Suppressor macrophage treated with lipopolysaccharide for 1 hour (primary cell): ENCODE data around the gene SLC27A5.
"Not testable (repeated sequence)": the region's sequence is repeated elsewhere in the genome, so short reads cannot be mapped to it uniquely, and the experiment has no call there.

Source experiments
- DNase-seq, 3 donors: peaks; one replicate each; pipeline ENCODE4 v3.0.0-alpha.2; 2020 to 2022

SLC27A5 gene

GRCh38 chr19:58492265-58492664, 19.5 kb downstream of the SLC27A5 start:
- no peak for DNase-seq

- DNase-seq = no peak
Measured at GRCh38 chr19:58491393-58491792, 20.4 kb downstream of the SLC27A5 start.

DNA sequence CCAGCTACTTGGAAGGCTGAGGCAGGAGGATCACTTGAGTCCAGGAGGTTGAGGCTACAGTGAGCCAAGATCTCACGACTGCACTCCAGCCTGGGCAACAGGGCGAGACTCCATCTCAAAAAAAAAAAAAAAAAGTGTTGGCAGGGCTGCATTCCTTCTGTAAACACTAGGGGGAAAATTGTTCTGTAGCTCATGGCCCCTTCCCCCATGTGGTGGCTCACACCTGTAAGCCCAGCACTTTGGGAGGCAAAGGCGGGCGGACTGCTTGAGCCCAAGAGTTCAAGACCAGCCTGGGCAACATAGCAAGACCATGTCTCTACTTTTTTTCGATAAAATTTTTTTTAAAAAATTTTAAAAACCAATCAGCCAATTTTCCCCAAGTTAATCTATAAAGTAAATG, 27.4 kb downstream of the SLC27A5 start:
- not testable (repeated sequence) for DNase-seq

DNA sequence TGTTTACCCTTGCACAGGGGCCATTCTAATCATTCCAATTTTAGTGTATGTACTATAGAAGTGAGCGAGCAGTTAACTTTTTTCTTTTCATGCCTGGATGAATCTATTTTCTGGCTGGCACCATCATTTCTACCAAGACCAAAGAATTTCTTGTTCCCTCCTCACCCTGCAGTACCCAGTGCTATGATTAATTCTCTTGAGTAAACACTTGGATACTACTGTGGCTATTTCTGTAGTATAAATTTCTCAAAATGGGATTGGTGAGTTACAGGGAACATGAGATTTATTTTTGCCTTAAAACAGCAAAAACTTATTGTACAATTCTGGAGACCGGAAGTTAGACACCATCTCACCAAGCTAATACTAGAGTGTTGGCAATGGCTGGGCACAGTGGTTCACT, 28.0 kb downstream of the SLC27A5 start:
- no peak for DNase-seq

DNA sequence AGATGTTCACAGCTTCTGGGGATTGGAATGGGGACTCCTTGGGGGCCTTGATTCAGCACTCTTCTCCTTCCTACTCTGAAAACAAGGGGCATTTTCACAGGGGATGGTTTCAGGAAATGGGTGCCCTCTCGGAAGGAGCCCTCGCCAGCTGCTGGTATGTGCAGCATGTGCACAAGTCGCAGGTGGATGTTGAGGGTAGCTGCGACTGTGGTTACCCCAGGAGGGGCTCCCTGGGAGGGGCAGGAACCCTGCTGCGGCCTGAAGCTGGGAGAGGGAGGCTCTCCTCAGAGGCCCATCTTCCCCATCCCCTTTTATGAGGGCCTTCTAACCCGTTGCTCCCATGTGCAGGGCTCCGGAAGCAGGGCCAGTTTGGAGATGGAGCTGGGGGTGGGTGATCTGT, 29.4 kb downstream of the SLC27A5 start:
- DNase-seq = no peak

DNA sequence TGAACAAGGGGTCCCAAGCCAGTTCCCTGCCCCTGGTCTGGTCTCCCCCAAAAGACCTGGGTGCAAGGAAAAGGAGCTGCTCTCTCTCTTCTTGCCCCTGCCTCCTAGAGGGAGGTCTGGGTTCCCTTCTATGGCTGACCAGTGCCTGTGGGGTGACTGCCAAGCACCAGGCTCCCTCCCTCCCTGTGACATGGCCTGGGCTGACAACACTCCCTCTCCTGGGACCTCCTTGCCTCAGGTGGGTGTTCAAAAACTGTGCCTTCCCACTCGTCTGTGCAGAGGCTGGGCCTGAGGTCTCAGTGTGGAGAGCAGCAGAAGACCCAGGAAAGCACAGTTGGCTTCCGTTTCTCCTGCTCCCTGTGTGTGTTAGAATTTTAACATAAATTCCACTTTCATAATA, 31.0 kb downstream of the SLC27A5 start:
- DNase-seq = no peak

DNA sequence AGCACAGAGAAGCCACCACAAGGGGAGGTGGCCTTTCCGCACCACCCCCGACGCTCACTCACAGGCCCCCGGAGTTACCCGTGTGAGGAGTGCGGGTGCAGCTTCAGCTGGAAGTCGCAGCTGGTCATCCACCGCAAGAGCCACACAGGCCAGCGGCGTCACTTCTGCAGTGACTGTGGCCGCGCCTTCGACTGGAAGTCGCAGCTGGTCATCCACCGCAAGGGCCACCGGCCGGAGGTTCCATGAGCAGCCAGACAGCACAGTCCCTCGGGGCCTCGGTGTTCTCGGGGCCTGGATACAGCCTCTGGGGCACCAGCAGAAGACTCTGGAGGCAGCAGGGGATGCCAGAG, 31.3 kb downstream of the SLC27A5 start:
- DNase-seq = no peak

DNA sequence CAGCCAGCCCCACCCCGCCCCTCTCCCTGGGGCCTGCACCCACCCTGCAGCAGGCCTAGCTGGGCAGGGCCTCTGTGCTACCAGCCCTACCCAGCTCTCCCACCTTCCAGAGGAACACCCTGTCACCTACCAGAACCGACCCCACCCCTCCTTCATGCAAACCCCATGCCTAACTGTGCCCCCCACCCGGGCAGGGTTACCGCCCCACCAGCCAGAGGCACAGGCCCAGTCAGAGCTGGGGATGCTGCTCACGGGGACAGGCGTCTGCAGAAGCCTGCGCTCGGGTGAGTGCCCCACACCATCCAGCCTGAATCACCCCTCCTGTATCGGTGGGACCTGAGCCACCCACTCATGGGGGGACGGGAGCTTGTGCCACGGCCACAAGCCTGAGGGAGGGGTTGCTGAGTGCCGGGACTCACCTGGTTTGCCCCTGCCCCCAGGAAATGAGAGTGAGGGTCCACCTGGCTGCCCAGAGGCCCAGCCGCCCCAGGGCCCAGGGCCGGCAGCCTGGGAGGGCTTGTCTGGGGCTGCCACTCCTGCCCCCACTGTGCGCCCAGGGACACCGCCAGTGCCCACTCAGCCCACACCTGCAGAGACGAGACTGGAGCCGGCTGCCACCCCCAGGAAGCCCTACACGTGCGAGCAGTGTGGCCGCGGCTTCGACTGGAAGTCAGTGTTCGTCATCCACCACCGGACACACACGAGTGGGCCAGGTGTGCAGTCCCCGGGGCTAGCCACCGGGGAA, 31.9 kb downstream of the SLC27A5 start:
- DNase-seq = no peak

DNA sequence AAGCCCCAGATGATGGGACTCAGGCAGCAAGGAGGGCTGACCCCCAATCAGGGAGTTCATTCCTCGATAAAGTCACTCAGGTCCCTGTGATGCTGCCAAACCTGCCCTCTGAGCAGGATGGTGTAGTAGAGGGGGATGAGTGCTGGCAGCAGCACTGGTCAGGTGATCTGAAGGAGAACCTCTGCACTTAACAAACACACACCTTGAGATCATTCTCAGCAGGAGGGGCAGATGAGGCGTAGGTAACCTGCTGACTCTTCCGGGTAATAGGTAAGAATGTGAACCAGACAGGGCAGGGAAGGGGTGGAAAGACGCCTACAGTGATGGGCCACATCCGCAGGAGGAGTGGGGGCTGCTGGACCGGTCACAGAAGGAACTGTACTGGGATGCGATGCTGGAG, 32.5 kb downstream of the SLC27A5 start:
- no peak for DNase-seq

- DNase-seq = no peak
Measured at GRCh38 chr19:58477871-58478270, 33.9 kb downstream of the SLC27A5 start.

GRCh38 chr19:58477130-58477529, 34.7 kb downstream of the SLC27A5 start:
- DNase-seq = no peak

GRCh38 chr19:58476498-58477015, 35.2 kb downstream of the SLC27A5 start:
- DNase-seq = no peak

- DNase-seq = peak; percentile 96 to 97 (median 96)
Measured at GRCh38 chr19:58475714-58476497, 35.9 kb downstream of the SLC27A5 start, which contains the start of gene ZNF446. Gene ZNF446, plus strand, starts transcription at chr19:58476352. Its CDS starts 867 bp downstream, at chr19:58477219.

DNA sequence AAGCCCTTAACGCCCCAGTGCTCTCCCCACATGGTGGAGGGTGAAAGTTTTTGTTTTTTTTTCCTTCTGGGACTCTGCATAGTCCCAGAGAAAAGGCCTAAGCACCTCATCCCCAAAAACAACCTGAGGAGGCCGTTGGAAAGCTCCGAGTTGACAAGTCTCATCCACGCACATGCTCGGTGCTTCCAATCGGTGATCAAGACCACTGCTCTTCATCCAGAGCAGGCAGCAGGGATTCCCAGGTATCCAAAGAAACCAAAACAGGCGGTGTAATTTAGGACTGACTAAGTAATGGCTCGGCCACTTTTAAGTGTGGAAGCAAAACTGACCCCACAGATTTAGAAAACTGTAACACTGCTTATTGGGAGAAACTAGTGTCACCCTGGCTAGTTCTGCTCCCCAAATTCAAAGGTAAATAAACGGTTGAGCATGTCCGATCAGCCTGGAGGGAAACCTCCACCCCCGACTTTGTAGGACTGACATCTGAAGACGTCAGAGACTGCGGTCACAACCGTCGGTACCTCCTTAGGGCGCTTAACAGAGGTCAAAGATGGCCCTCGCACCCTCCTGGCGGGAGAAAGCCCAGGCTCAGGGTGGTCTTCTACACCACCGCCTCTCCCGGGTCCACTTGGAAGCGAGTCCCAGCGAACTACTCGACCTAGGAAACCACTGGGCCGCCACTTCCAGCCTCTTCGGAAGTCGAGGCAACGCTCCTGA, 36.6 kb downstream of the SLC27A5 start:
- DNase-seq = no peak

DNA sequence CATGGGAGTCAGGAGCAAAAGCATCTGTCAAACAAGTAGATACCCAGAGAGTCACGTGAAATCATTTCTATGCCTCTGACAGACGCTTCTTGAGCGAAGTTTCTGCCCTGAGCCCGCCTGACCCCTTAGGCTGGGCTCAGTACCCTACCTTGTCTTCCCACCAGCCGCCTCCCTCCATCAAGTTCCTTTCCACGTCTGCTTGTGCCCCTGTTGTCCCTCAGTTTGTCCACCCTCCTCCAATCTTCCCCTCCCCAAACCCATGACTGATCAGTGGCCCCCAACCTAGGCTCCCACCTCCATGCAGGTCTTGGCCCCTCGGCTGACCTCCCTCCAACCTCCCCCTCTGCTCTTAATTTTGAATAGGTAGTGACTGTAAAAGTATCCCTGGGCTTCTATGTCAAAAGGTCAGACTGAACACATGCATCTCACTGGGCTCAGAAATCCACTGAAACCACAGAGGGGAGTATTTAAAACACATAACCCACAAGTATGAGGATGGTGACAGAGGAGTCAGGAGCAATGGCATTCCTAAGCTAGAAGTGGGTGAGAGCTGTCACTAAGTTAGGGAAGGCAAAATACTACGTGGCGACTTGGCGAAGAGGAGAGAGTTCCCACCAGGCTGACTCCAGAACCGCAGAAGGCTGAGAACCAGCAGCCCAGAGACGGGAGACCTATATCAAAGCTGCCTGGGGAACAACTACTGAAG, 37.3 kb downstream of the SLC27A5 start:
- no peak for DNase-seq

- DNase-seq = no peak
Measured at GRCh38 chr19:58473775-58474174, 38.0 kb downstream of the SLC27A5 start.

DNA sequence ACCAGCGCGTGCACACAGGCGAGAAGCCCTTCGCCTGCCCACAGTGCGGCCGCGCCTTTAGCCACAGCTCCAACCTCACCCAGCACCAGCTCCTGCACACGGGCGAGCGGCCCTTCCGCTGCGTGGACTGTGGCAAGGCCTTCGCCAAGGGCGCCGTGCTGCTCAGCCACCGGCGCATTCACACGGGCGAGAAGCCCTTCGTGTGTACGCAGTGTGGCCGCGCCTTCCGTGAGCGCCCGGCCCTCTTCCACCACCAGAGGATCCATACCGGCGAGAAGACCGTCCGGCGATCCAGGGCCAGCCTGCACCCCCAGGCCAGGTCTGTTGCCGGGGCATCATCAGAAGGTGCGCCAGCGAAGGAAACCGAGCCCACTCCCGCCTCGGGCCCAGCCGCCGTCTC, 40.1 kb downstream of the SLC27A5 start:
- no peak for DNase-seq

GRCh38 chr19:58470837-58471543, 40.8 kb downstream of the SLC27A5 start:
- not testable (repeated sequence) for DNase-seq

- no peak for DNase-seq
Measured at GRCh38 chr19:58469241-58470013, 42.4 kb downstream of the SLC27A5 start.

DNA sequence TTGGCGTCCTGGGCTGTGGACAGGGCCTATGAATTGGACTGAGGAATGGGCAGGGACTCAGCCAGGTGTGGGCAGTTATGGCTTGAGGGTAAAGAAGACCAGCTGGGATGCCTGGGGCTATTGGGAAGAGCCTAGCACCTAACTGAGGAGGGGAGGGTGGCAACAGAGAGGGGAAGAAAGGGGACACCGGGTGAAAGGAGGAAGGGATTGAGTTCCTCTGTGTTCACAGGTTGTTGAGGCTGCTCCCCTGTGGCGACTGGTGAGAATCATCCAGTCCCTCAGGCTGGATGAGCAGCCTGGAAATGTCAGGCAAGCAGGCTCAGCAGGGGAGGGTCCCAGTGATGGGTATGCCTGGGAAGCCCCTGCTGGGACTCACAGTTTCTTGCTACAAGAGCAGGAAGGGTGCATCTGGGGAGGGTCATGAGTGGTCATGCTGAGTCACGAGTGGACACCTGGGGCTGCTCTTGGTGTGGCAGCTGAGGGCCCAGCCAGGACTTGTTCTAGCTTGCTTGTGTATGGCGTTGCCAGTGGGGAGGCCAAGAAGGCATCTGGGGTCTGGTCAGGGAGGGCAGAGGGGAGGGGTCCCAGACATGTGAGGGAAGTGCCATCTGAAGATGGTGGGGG, 43.5 kb downstream of the SLC27A5 start:
- peak in 1 of 3 donors; percentile 5 for DNase-seq
